Adrenal gland (tissue), 5 donors: ENCODE results near the gene SLC14A1.

Source experiments
- CTCF ChIP-seq, 6 experiments: fragments of 450-650 bp in 4 of 6; fragments of 200-600 bp in 2 of 6; sonication (generic) in 1 of 6; IDR thresholded peaks; 1 replicate in 5 of 6; 2 replicates in 1 of 6; pipeline versions ENCODE4 v1.5.1 to v1.8.0; 2016 to 2021; ENCODE audit warnings: antibody characterized with exemption in 6 of 6, mild to moderate bottlenecking in 2 of 6, moderate library complexity in 1 of 6
- POLR2A ChIP-seq, 2 donors: fragments of 450-650 bp; IDR thresholded peaks; one replicate each; pipeline ENCODE4 v1.6.1; 2017; ENCODE audit warnings: antibody characterized with exemption in 2 of 2, mild to moderate bottlenecking in 2 of 2, moderate library complexity in 1 of 2
- donor health status: DM: no; HTN: no; CAD: no.

- no peak for TF ChIP-seq CTCF (IDR thresholded peaks at IDR 0.05)
- no peak for TF ChIP-seq POLR2A (IDR thresholded peaks at IDR 0.05)
Observed at GRCh38 chr18:45785134-45785533, 61.2 kb downstream of the SLC14A1 start.
